SJSA1 (cell line): ENCODE measurements around the gene FMNL1. TPM values are rescaled to one million over a fixed set of nuclear protein-coding genes. Genes with fewer than 3 reads are reported as not detected.

Source experiments
- DNase-seq, 2 experiments: peaks; one replicate each; pipeline ENCODE4 v3.0.0-alpha.2; 2015 to 2020; ENCODE audit warnings: low spot score in 2 of 2, low read depth in 1 of 2
- H3K27ac ChIP-seq: fragments of 250-450 bp; sonication (Bioruptor Pico); 2 replicates; pipeline ENCODE4 v1.5.1; 2020; ENCODE audit warnings: mild to moderate bottlenecking, moderate library complexity
- H3K27me3 ChIP-seq: fragments of 250-450 bp; sonication (Bioruptor Pico); replicated peaks from 2 replicates; pipeline ENCODE4 v1.5.1; 2020; ENCODE audit warnings: mild to moderate bottlenecking, moderate library complexity
- H3K36me3 ChIP-seq: fragments of 250-450 bp; sonication (Bioruptor Pico); 2 replicates; pipeline ENCODE4 v1.5.1; 2020; ENCODE audit warnings: mild to moderate bottlenecking
- H3K4me1 ChIP-seq: fragments of 250-450 bp; sonication (Bioruptor Pico); replicated peaks from 2 replicates; pipeline ENCODE4 v1.6.1; 2021; ENCODE audit warnings: mild to moderate bottlenecking
- H3K4me3 ChIP-seq: fragments of 250-450 bp; sonication (Bioruptor Pico); 2 replicates; pipeline ENCODE4 v1.5.1; 2020; ENCODE audit warnings: mild to moderate bottlenecking
- H3K9me3 ChIP-seq: fragments of 250-450 bp; sonication (Bioruptor Pico); replicated peaks from 2 replicates; pipeline ENCODE4 v1.5.1; 2020; ENCODE audit warnings: mild to moderate bottlenecking
- total RNA-seq: library from RNA; depleted of rRNA; stranded (reverse); fragments of >200 nt; shearing (Covaris generic); gene quantifications from 2 replicates; pipeline ENCODE4 v1.2.3, GENCODE V29; 2014

Gene FMNL1
- total RNA-seq, 1 experiment from 2014 or later: not detected

DNA sequence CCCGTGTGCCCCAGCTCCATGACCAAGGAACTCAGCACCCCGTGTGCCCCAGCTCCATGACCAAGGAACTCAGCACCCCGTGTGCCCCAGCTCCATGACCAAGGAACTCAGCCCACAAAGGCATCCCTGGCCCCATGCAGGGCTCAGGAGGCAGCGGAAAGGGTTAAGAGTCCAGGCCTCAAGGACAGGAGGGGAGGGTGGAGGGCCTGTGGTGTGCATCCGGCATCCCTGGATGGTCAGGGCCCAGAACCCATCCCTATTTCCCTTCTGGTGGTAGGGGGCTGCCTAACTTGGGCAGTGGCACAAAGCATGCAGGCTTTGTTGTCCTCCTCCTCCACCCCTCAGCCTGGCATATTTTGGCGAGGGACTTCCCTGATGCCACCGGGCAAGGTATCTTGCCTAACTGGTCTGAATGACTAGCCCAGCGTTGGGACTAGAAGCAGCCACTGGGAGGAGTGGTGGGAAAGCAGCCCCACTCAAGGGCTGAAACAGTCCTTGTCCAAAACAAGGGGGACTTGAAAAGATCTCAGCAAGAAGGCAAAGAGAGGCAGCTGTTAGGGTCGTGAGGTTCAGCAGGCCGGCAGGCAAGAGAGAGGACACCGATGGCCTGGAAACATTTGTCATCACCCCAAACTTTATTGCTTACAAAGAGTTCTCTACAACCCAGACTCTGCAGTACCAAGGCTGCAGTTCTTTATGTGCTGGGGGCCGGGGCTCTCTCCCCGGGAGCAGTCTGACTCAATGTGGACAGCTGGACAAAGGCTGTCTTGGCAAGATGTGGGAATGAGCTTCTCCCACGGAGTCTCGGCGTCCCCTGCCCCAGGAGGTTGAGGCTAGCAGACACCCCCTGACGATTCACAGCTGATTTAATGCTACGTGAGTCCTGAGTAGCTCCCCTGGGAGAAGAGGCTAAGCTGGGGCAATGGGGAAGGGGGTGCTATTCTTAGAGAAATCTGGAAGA lies 41.1 kb downstream of the FMNL1 start:
- peaks cover 54% of the 10 kb centered on the region for H3K36me3 ChIP-seq
- H3K27me3 ChIP-seq: no peaks in the 10 kb centered on the region
- H3K27ac ChIP-seq: no peak overlapping the region
- peaks cover 13% of the 10 kb centered on the region for H3K4me1 ChIP-seq
- no peak for DNase-seq
- H3K4me3 ChIP-seq: no peak overlapping the region; the same call in 1 of the 2 replicates
- no peaks in the 10 kb centered on the region for H3K9me3 ChIP-seq

- Histone ChIP-seq H3K27ac (no peak overlapping the region), H3K4me3 (no peak overlapping the region), H3K36me3 (peaks cover 61% of the 10 kb centered on the region)
These were observed 41.8 kb downstream of the FMNL1 start for GRCh38 chr17:45263477-45263860.

GRCh38 chr17:45264430-45264829 lies 42.7 kb downstream of the FMNL1 start:
- Histone ChIP-seq H3K9me3 (no peaks in the 10 kb centered on the region), H3K36me3 (peaks cover 70% of the 10 kb centered on the region), H3K27ac (no peak overlapping the region), H3K27me3 (no peaks in the 10 kb centered on the region), H3K4me3 (no peak overlapping the region), H3K4me1 (peaks cover 13% of the 10 kb centered on the region)
- no peak for DNase-seq

More at GRCh38 chr17:45263477-45263860, 41.8 kb downstream of the FMNL1 start:
- DNase-seq: no peak
- Histone ChIP-seq H3K9me3 (no peaks in the 10 kb centered on the region), H3K27me3 (no peaks in the 10 kb centered on the region), H3K4me1 (peaks cover 13% of the 10 kb centered on the region)

DNA sequence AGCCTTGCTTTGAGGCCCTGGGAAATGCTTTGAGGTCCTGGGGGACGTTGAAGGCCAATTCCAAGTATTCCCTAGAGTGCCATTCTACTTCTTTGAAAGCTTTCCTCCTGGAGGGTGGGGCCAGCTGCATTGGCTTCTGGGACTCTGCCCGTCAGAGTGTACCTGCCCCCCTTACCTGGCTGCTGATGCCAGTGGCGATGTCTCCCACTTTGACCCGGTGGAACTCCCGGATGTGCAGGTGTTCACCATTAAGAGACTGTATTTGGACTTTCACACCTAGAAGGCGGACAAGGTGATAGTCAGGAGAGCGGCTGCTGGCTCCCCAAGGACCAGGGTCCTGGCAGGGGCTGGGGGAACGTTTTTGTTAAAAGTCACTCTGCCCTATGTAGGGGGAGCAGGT lies 43.3 kb downstream of the FMNL1 start:
- DNase-seq: no peak
- H3K27me3 ChIP-seq: no peaks in the 10 kb centered on the region
- H3K9me3 ChIP-seq: no peaks in the 10 kb centered on the region
- no peak overlapping the region for H3K4me3 ChIP-seq
- no peak overlapping the region for H3K27ac ChIP-seq
- peaks cover 13% of the 10 kb centered on the region for H3K4me1 ChIP-seq
- peaks cover 76% of the 10 kb centered on the region for H3K36me3 ChIP-seq

DNA sequence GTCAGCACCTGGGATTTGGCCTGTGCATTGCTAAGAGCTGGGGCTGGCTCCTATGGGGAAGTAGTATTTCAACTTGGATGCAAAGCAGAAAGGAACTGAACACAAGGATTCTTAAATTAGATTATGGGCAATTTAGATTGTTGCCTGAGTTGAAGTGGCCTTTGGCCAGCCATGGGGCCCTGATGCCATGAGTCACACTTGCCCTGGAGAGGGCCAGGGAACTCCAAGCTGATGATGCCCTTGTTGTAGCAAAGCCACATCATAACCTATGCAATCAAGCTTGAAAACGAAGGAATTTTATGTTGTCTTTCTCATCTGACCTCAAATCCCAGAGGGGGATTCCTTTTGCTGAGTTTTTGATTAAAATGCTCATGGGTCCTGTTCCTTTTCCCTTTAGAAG lies 44.1 kb downstream of the FMNL1 start:
- Histone ChIP-seq H3K4me3 (no peak overlapping the region), H3K4me1 (peaks cover 13% of the 10 kb centered on the region), H3K9me3 (no peaks in the 10 kb centered on the region), H3K27ac (no peak overlapping the region), H3K27me3 (no peaks in the 10 kb centered on the region), H3K36me3 (peaks cover 84% of the 10 kb centered on the region)
- DNase-seq: peak in 1 of 2 experiments; percentile 37

DNA sequence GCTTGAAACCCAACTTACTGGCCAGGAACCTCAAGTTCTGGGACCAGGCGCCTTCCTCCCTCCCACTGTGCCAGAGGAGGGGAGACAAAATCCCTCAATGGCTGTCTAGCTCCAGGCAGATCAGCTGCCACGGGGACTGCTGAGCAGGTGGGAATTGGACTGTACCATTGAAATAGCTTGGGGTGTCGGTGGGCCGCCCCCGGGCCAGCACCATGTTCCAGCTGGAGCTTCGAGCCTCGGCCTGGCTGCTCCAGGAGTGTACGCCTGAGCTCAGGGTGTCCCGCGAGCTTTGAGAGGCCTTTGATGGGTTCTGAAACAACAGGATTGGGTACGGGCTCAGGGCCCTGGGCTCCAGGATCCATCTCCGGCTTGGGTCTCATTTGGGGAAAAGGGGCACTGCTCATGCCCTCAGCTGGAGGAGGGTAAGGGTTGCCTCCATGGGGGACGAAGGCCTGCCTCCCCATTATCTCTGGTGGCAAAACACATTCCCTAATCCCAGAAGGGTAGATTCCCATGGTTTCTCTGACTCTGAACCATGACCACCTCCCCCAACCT lies 44.8 kb downstream of the FMNL1 start:
- Histone ChIP-seq H3K36me3 (peaks cover 91% of the 10 kb centered on the region), H3K27me3 (no peaks in the 10 kb centered on the region), H3K9me3 (no peaks in the 10 kb centered on the region), H3K4me3 (no peak overlapping the region), H3K27ac (no peak overlapping the region), H3K4me1 (peaks cover 13% of the 10 kb centered on the region)
- no peak for DNase-seq

DNA sequence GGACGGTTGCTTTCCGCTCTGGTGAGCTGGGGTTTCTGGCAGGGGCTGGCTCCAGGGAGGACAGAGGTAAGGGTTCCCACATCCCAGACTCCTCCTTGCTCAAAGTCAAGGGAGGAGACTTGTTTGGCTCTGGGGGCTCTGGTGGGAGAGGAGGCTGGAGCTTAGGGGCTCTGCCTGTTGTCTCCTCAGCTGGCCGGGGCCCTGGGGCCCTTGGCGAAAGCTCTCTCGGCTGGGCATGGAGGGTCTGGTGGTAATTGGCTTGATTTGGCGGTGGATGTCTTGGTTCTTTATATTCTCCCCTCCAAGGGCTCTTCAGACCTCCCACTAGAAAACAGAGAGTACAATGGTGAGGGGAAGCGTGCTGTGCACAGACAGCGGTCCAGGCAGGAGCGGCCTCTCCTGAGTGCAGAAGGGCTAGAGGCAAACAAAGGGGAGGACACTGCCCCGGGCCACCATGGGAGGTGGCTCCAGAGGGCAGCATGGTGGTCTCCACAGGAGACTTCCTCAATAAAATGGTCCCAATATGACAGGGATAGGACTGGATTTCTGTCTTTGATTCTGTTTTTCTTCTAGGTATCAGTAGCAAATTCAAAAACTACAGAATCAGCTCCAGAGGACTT lies 45.9 kb downstream of the FMNL1 start:
- no peak for DNase-seq
- H3K36me3 ChIP-seq: peaks cover 96% of the 10 kb centered on the region
- H3K4me3 ChIP-seq: no peak overlapping the region
- peaks cover 6% of the 10 kb centered on the region for H3K4me1 ChIP-seq
- no peaks in the 10 kb centered on the region for H3K27me3 ChIP-seq
- no peak overlapping the region for H3K27ac ChIP-seq
- H3K9me3 ChIP-seq: no peaks in the 10 kb centered on the region

- H3K4me1 ChIP-seq: peaks cover 6% of the 10 kb centered on the region
- H3K4me3 ChIP-seq: no peak overlapping the region
- DNase-seq: no peak
- H3K36me3 ChIP-seq: peaks cover 98% of the 10 kb centered on the region
- no peak overlapping the region for H3K27ac ChIP-seq
- H3K9me3 ChIP-seq: no peaks in the 10 kb centered on the region
- no peaks in the 10 kb centered on the region for H3K27me3 ChIP-seq
These were observed 48.2 kb downstream of the FMNL1 start for GRCh38 chr17:45269912-45270311.

GRCh38 chr17:45270828-45271418 lies 49.2 kb downstream of the FMNL1 start:
- no peaks in the 10 kb centered on the region for H3K27me3 ChIP-seq
- H3K4me3 ChIP-seq: no peak overlapping the region
- DNase-seq: no peak
- no peak overlapping the region for H3K27ac ChIP-seq
- peaks cover 90% of the 10 kb centered on the region for H3K36me3 ChIP-seq
- peaks cover 6% of the 10 kb centered on the region for H3K4me1 ChIP-seq
- H3K9me3 ChIP-seq: no peaks in the 10 kb centered on the region

DNA sequence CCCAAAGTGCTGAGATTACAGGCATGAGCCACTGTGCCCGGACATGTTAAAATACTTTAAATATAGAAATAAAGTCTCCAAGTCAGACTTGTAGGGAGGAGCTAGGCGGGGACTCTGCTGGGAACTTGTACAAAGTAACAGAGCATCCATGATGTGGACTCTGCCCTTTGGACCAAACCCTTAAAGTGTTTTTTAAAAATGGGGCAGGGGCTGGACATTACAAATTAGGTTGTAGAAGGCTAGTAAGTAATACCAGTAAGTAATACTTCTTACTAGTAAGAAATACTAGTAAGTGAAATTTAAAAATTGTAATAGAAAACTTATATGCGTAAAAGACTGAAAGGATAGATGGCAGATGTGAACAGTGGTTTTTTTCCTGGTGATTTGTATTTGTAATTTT lies 49.9 kb downstream of the FMNL1 start:
- DNase-seq: no peak
- no peak overlapping the region for H3K4me3 ChIP-seq
- no peaks in the 10 kb centered on the region for H3K9me3 ChIP-seq
- no peaks in the 10 kb centered on the region for H3K27me3 ChIP-seq
- H3K36me3 ChIP-seq: peaks cover 90% of the 10 kb centered on the region
- H3K4me1 ChIP-seq: peaks cover under 1% of the 10 kb centered on the region; the same call in 1 of the 2 replicates
- H3K27ac ChIP-seq: no peak overlapping the region

- Histone ChIP-seq H3K4me1 (peaks cover 7% of the 10 kb centered on the region), H3K27me3 (no peaks in the 10 kb centered on the region), H3K36me3 (peaks cover 82% of the 10 kb centered on the region), H3K27ac (no peak overlapping the region), H3K9me3 (no peaks in the 10 kb centered on the region), H3K4me3 (no peak overlapping the region)
- no peak for DNase-seq
These were observed 51.9 kb downstream of the FMNL1 start for GRCh38 chr17:45273551-45273957.

DNA sequence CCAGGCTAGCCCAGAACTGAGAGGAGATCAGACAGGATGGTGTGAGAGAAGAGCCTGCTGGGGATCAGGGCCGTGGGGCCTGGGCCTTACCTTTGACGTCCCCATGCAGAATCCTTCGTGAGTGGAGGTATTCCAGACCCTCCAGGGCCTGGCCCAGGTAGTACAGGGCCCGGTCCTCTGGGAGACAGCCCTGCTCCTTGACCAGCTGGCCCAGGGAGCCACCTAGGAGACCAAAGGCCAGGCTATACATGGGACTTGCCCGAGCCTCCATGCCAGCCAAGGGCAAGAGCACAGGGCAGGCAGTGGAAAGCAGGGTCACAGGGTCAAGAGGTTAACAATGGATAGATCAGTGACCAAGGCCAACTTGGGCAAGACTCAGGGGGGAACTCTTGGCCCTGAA lies 52.3 kb downstream of the FMNL1 start:
- DNase-seq: no peak
- peaks cover 7% of the 10 kb centered on the region for H3K4me1 ChIP-seq
- H3K27ac ChIP-seq: no peak overlapping the region
- peaks cover 81% of the 10 kb centered on the region for H3K36me3 ChIP-seq
- H3K27me3 ChIP-seq: no peaks in the 10 kb centered on the region
- H3K4me3 ChIP-seq: no peak overlapping the region
- H3K9me3 ChIP-seq: no peaks in the 10 kb centered on the region

- no peak for DNase-seq
- Histone ChIP-seq H3K4me1 (peaks cover 7% of the 10 kb centered on the region), H3K9me3 (no peaks in the 10 kb centered on the region), H3K4me3 (no peak overlapping the region), H3K36me3 (peaks cover 74% of the 10 kb centered on the region), H3K27me3 (no peaks in the 10 kb centered on the region), H3K27ac (no peak overlapping the region)
These were observed 54.3 kb downstream of the FMNL1 start for GRCh38 chr17:45276031-45276430.
